Large intestine (tissue), 3 donors: Measurements from ENCODE around the gene PHKG2. TPM values are rescaled to one million over a fixed set of nuclear protein-coding genes. Genes with fewer than 3 reads are reported as not detected.

Source experiments
- DNase-seq, 2 donors: peaks; one replicate each; pipeline versions ENCODE4 v3.0.0 to v3.0.0-alpha.2; 2013
- H3K27ac ChIP-seq: one replicate; pipeline ENCODE4 v1.5.1; 2013; ENCODE audit warnings: low read length
- H3K27me3 ChIP-seq: 2 replicates; pipeline ENCODE4 v1.6.1; 2013; ENCODE audit warnings: low read length; ENCODE audit not compliant: control insufficient read depth, insufficient read depth
- H3K36me3 ChIP-seq: 2 replicates; pipeline ENCODE4 v1.6.1; 2013; ENCODE audit warnings: low read length; ENCODE audit not compliant: control insufficient read depth, insufficient read depth
- H3K4me1 ChIP-seq: one replicate; pipeline ENCODE4 v1.6.1; 2013; ENCODE audit warnings: low read length; ENCODE audit not compliant: control insufficient read depth, insufficient read depth
- H3K4me3 ChIP-seq: one replicate; pipeline ENCODE4 v1.5.1; 2013; ENCODE audit warnings: low read length
- H3K9me3 ChIP-seq: one replicate; pipeline ENCODE4 v1.6.1; 2013; ENCODE audit warnings: mild to moderate bottlenecking, low read depth, low read length, moderate library complexity; ENCODE audit not compliant: control insufficient read depth
- WGBS: methylation state at CpG from one replicate; pipeline ENCODE4 v1.1.5; 2013; ENCODE audit warnings: low lambda C conversion rate; ENCODE audit not compliant: insufficient coverage; 5-methylcytosine and 5-hydroxymethylcytosine counted together
- polyA plus RNA-seq: library from polyadenylated mRNA; unstranded; fragments of 120-200 nt; gene quantifications from one replicate; pipeline ENCODE4 v1.2.1, GENCODE V29; 2013

Gene PHKG2
- polyA plus RNA-seq, 1 donor = 38.2 TPM

- no peaks in the 10 kb centered on the region for H3K9me3 ChIP-seq
- peaks cover 81% of the 10 kb centered on the region for H3K36me3 ChIP-seq
- H3K4me3 ChIP-seq = no peak overlapping the region
- H3K27ac ChIP-seq = peak overlapping the region; percentile 40
- no peak for DNase-seq
- H3K27me3 ChIP-seq = no peaks in the 10 kb centered on the region
- peaks cover 35% of the 10 kb centered on the region for H3K4me1 ChIP-seq
- WGBS = 100% methylated on average over 1 of the region's 3 CpGs
These were observed 22.8 kb upstream of the PHKG2 start for GRCh38 chr16:30725418-30725792.

- WGBS = 88% methylated on average over 3 of the region's 6 CpGs
- H3K27me3 ChIP-seq = no peaks in the 10 kb centered on the region
- peaks cover 75% of the 10 kb centered on the region for H3K36me3 ChIP-seq
- peaks cover 35% of the 10 kb centered on the region for H3K4me1 ChIP-seq
- H3K4me3 ChIP-seq = no peak overlapping the region
- H3K27ac ChIP-seq = no peak overlapping the region
- DNase-seq = no peak
- no peaks in the 10 kb centered on the region for H3K9me3 ChIP-seq
These were observed 19.9 kb upstream of the PHKG2 start for GRCh38 chr16:30728321-30728720.

DNA sequence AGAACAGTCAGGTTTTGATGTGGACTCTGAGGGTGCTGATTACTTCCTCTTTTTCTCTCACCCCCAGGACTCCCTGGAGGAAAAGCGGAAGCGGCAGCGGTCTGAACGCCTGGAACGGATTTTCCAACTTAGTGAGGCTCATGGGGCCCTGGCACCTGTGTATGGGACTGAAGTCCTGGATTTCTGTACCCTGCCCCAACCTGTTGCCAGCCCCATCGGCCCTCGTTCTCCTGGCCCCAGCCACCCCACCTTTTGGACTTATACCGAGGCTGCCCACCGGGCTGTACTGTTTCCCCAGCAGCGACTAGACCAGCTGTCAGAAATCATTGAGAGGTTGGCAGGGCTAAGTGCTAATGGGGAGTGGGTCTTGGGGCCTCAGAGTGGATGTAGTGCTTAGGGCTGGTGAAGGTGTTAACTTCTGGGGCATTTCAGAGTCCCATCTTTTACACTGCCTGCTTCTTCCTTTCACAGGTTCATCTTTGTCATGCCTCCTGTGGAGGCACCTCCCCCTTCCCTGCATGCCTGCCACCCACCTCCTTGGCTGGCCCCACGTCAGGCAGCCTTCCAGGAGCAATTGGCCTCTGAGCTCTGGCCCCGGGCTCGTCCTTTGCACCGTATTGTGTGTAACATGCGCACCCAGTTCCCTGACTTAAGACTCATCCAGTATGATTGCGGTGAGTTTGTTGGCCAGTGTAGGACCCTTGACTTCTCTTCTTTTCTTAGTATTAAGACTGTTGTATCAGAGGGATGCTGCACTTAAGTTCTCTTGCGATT lies 19.1 kb upstream of the PHKG2 start:
- WGBS = no CpG with 5 or more reads among the region's 17 CpGs
- peaks cover 35% of the 10 kb centered on the region for H3K4me1 ChIP-seq
- DNase-seq = peak; percentile 77 to 89
- peak overlapping the region; percentile 59 for H3K27ac ChIP-seq
- H3K4me3 ChIP-seq = no peak overlapping the region
- no peaks in the 10 kb centered on the region for H3K9me3 ChIP-seq
- H3K27me3 ChIP-seq = no peaks in the 10 kb centered on the region
- H3K36me3 ChIP-seq = peaks cover 75% of the 10 kb centered on the region

- H3K27ac ChIP-seq = no peak overlapping the region
- H3K4me1 ChIP-seq = peaks cover 15% of the 10 kb centered on the region
- H3K9me3 ChIP-seq = no peaks in the 10 kb centered on the region
- no peak for DNase-seq
- 88% methylated on average over 1 of the region's 3 CpGs for WGBS
- peaks cover 77% of the 10 kb centered on the region for H3K36me3 ChIP-seq
- H3K27me3 ChIP-seq = no peaks in the 10 kb centered on the region
- H3K4me3 ChIP-seq = no peak overlapping the region
These were observed 16.8 kb upstream of the PHKG2 start for GRCh38 chr16:30731411-30731810.

- WGBS = no CpG with 5 or more reads among the region's 17 CpGs
- DNase-seq = no peak
- H3K36me3 ChIP-seq = peaks cover 84% of the 10 kb centered on the region
These were observed 11.0 kb upstream of the PHKG2 start for GRCh38 chr16:30736995-30737793.

GRCh38 chr16:30737794-30738648 lies 10.2 kb upstream of the PHKG2 start:
- Histone ChIP-seq H3K4me1 (peaks cover 11% of the 10 kb centered on the region), H3K36me3 (peaks cover 85% of the 10 kb centered on the region), H3K9me3 (no peaks in the 10 kb centered on the region), H3K4me3 (no peak overlapping the region), H3K27ac (no peak overlapping the region), H3K27me3 (no peaks in the 10 kb centered on the region)
- DNase-seq = no peak
- WGBS = no CpG with 5 or more reads among the region's 25 CpGs

More at GRCh38 chr16:30736995-30737793, 11.0 kb upstream of the PHKG2 start:
- Histone ChIP-seq H3K27ac (no peak overlapping the region), H3K4me3 (no peak overlapping the region), H3K4me1 (peaks cover 11% of the 10 kb centered on the region), H3K9me3 (no peaks in the 10 kb centered on the region), H3K27me3 (no peaks in the 10 kb centered on the region)

GRCh38 chr16:30738984-30739951 lies 9.0 kb upstream of the PHKG2 start:
- H3K4me3 ChIP-seq = no peak overlapping the region
- DNase-seq = no peak
- no peaks in the 10 kb centered on the region for H3K27me3 ChIP-seq
- H3K9me3 ChIP-seq = no peaks in the 10 kb centered on the region
- peak overlapping the region; percentile 68 for H3K27ac ChIP-seq
- H3K36me3 ChIP-seq = peaks cover 85% of the 10 kb centered on the region
- H3K4me1 ChIP-seq = peaks cover 11% of the 10 kb centered on the region
- WGBS = 100% methylated on average over 3 of the region's 37 CpGs

DNA sequence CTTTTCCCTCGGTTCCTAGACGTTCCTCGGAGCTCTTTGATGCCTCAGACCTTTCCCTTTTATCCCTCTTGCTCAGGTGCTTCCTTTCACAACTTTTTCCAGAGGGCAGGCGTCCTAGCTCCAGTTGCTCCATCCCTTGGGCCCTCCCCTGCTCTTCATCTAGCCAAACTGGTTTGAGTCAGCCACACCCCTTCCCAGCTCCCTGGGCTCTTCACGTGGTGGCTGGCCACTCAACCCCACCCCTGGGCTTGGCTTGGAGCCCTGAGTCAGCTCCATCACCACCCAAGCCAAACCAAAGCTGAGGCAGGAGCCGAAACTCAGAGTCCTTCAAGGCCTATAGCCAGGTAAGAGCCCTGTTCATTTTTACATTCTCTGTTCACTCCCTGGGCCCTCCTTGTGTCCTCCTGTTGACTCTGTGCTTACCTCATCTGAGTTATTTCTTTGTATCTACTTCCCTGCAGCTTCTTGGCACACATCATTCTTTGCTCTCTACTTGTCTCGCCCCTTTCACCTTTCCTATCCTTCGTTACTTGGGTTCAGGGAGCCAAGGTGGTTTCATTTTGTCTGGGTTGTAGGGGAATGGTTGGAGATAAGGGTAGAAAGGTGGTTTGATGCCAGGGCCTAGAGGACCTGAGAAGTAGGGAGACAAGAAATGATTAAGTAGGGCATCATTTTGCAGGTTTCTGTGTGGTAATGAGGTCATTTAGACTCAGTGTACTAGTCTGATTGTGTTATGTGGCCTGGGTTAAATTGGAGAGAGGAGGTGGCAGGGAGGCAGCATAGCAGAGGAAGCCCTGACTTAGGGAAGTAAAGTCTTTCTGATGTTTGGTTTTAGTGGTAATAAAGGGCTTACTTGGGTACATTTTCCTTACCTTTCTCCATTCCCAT lies 7.6 kb upstream of the PHKG2 start:
- peak; percentile 73 to 86 for DNase-seq
- H3K9me3 ChIP-seq = no peaks in the 10 kb centered on the region
- no CpG with 5 or more reads among the region's 8 CpGs for WGBS
- no peaks in the 10 kb centered on the region for H3K27me3 ChIP-seq
- H3K4me1 ChIP-seq = peaks cover 11% of the 10 kb centered on the region
- H3K4me3 ChIP-seq = no peak overlapping the region
- peaks cover 82% of the 10 kb centered on the region for H3K36me3 ChIP-seq
- H3K27ac ChIP-seq = peak overlapping the region; percentile 68

- no peaks in the 10 kb centered on the region for H3K27me3 ChIP-seq
- H3K27ac ChIP-seq = no peak overlapping the region
- WGBS = no CpG with 5 or more reads among the region's 6 CpGs
- H3K4me1 ChIP-seq = peaks cover 11% of the 10 kb centered on the region
- no peak overlapping the region for H3K4me3 ChIP-seq
- peak in 1 of 2 donors; percentile 32 for DNase-seq
- H3K36me3 ChIP-seq = peaks cover 74% of the 10 kb centered on the region
- H3K9me3 ChIP-seq = no peaks in the 10 kb centered on the region
These were observed 6.7 kb upstream of the PHKG2 start for GRCh38 chr16:30741461-30741914.
